ENCODE measurements around the gene BPIFB4.
"Not testable (repeated sequence)": the region's sequence is repeated elsewhere in the genome, so short reads cannot be mapped to it uniquely, and the experiment has no call there.

Gene BPIFB4

DNA sequence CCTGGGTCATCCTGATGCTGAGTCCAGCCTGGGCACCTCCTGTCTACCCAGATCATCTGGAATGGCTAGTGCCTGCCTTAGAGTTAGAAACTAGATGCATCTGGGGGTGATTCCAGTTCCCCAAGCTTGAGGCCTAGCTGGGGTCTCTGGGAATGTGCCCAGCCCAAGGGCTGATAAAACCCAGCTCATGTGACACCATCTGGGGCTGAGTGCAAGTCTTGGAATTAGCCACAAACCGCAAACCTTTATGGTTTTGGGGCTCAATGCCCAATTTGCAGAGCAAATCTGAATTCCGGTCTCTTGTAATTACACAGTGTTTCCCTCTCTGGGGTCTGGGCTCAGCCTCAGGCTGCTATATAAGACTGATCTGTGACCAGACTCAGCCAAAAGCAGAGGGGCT is at the start of gene BPIFB4:
BPIFB4 (plus strand) TSS at position 385 of the 400 bp plus-strand sequence. CDS start 1,884 bp downstream, outside the sequence.
- no peak for DNase-seq

DNA sequence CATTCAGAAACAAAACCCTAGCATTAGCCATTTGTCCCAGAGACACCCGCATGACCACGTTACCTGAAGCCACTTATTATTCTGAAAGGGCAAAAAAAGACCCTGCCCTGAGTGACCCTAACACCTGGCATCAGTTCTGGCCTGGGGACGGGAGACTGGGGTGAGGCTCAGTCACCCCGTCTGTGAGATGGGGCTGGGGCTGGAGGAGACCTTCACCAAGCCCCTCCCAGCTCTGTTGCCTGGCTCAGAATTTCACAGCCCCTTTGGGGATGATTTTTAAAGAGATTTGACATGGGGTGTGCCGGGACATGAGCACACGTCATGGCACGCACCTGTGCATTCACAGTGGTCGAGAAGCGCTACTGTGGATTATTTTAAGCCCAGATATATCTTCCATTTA is 49.4 kb upstream of the BPIFB4 start:
- no peak for DNase-seq

DNA sequence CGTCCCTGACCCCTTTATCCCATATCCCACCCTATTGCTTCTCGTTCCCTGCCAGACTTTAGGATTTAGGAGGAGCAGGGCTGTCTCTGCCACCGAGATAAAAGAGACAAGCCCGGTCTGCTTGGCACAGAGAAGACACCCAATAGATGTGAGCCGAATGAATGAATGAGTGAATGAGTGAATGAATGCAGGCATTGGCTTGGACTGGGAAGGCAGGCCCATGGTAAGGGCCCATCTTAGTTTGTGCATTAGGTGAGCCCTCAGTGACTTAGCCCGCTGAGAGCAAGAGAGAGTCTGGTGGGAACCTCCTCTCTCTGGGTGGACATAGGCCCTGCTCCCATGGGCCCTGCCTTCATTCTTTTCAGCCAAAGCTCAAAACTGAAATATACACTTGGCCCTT is 48.9 kb upstream of the BPIFB4 start:
- no peak for DNase-seq

DNA sequence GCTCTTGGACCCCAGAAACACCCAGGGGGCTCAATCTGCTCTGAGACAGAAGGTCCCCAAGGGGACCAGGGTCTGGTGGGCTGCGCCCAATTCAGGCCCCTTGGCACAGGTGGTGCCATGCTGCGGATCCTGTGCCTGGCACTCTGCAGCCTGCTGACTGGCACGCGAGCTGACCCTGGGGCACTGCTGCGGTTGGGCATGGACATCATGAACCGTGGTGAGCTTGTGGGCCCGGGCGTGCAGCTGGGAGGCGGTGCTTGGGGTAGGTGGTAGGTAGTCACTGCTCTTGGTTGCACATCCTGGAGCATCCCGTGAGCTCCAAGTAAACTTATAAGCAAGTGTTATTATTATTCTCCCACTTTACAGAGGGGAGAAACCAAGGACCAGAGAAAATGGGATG is 47.9 kb upstream of the BPIFB4 start, which contains the start of gene BPIFB6:
BPIFB6 (plus strand) TSS at position 118 of the 400 bp plus-strand sequence; CDS start at position 118, 0 bp downstream.
- DNase-seq, result no peak

DNA sequence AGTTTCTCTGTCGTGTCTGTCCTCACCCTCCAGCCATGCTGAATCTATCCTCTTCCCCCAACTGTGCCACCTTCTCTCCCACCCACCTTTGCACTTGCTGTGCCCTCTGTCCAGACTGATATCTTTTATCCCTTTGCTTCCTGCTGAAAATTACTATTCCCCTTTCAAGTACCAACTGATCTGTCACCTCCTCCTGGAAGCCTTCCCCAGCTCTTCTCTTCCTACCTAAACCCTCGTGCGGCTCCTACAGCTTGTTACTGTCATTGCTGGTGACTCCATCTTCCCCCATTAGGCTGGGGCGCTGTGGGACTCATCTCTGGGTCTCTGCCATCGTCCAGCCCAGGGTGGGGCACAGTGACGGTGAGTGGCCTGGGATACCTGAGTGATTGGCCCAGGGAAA is 46.9 kb upstream of the BPIFB4 start:
- DNase-seq, result no peak

DNA sequence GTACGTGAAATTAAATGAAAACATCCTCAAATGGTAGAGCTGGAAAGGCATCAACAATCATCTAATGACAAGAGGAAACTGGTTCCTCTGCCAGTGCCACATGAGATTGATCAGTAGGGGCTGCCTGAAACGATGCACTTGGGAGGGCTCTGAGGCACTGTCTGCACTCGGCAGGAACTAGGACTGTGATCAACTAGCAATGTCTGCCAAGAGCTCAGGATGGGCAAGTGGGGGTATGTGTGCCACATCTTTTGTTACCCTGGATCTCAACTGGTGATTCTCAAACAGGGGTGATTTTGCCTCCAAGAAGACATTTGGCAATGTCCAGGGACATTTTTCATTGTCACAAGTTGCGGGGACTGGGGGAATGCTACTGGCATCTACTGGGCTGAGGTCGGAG is 46.1 kb upstream of the BPIFB4 start:
- no peak for DNase-seq

DNA sequence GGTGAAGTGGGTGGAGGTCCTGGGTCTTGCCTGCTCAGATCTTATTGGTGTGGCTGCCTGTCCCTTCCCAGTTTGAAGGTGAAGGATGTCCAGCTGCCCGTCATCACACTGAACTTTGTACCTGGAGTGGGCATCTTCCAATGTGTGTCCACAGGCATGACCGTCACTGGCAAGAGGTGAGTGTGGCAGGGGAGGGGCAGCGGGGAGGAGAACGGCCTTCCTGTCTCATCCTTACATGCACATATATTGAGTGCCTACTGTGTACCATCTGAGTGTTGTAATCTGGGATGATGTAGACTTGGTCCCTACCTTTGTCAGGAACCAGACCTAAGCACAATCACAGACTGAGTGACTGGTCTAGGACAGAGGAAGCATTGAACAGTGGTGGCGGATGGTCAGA is 45.3 kb upstream of the BPIFB4 start:
- no peak for DNase-seq

DNA sequence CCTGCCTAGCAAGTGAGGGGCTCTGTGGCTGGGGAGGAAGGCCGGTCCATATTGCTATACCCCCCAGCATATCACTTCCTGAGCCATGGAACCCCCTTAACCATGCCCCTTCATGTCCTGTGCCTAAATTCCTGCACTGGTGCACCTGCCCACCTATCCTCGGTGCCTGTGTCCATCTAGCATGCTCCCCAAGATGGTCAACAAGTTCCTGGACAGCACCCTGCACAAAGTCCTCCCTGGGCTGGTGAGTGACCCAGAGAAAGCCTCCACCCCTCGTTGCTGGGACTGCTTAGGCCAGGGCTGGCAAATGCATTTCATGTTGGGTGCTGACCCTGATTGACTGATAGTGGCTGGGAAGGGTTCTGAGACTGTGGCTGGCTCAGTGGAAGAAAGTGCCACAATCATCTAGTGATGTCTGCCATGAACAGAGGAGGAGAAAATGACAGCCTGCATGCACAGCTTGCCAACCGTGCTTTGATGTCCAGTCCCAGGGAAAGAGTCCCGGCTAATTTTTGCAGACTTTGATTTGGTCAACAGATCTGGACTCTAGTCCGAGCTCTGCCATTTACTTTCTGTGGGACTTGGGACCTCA is 44.4 kb upstream of the BPIFB4 start:
- no peak for DNase-seq

DNA sequence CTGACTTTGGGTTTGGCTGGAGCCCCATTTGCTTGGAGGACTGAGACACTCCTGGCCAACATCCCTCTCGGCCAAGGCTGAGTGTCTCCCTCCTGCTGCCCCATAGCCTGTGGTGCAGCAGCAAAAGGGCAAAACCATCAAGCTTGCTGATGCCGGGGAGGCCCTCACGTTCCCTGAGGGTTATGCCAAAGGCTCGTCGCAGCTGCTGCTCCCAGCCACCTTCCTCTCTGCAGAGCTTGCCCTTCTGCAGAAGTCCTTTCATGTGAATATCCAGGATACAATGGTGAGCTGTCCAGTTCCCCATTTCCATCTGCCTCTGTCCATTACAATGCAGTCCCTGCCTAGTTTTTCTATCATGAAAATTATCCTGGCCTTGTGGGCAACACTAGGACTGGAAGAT is 42.0 kb upstream of the BPIFB4 start:
- no peak for DNase-seq

DNA sequence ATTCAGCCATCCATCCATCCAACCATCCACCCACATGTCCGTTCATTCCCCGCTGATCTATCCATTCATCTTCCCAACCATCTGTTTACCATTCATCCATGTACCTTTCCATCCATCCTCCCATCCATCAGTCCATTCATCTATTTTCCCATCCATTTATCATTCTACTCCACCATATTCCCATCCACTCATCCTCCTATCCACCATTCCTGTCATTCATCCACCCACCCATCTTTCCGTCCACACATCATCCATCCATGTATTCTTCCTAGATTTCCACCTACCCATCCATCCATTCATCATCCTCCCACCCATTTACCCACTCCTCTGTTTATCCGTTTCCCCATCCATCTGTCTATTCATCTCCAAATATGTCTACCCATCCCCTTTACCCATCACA is 41.2 kb upstream of the BPIFB4 start:
- no peak for DNase-seq

DNA sequence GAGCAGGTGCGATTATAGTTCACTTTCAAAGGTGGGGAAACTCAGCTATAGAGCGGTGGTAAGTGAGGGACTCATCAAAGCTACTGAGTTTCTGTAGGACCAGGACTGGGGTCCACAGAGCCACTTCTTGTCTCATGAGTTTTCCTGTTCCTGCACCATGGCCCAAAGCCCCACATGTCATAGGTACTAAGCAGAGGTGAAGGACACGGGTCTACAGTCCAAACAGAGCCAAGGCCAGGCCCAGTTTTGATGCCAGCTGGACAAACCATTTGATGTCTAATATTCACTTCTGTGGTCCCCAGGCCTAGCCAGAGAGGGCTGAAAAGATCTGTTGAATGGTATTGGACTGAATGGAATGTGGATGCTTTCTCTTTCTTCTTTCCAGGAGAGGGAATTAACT is 37.0 kb upstream of the BPIFB4 start:
- DNase-seq, result no peak

DNA sequence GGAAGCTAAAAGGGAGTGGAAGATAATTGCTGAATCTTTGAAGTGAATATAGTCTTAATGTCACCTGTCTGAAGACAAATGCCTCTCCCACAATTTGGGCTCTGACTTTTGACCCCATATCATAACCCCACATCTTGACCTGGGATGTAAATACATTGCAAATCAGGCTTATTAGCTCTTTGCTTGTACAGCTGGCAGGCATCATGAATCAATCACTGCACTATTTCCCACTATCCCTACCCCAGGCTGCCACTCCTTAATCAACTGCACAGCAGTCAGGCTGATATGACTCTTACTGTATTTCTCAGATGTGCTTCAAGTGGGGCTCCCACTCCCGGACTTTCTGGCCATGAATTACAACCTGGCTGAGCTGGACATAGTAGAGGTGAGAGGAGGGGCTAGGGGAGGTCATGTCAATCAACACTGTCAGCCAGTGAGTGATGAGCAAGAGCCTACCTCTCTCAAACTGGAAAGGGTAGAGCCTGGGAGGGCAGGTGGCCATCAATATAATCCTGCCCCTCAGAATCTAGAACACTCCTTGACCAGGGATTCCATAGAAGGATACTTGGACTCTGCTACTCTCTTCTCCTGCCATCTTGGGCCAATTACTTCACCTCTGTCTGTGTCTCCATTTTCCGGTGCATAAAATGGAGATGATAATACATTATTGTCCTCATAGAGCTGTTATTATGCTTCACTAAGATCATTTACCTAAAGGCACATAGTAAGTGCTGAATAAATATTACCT is 36.3 kb upstream of the BPIFB4 start:
- no peak for DNase-seq

DNA sequence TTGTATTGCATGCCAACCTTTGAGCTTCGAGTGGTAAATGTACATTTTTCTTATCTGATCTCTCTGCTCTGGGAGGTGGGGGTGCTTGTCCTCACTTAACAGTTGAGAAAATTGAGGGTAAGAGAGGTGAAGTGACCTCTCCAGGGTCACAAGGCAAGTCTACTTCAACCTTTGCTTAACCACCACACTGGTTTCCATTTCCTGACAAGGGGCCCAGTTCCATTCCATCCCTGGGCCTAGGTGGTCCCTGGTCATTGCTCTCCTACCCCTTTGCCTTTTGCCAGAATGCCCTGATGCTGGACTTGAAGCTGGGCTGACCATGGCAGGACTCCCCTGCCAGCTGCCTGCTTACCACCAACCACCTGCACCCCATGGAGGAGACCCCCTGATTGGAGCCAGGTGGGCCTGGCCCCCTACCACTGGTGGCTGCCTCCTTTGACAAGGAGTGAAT is 35.7 kb upstream of the BPIFB4 start:
- no peak for DNase-seq

DNA sequence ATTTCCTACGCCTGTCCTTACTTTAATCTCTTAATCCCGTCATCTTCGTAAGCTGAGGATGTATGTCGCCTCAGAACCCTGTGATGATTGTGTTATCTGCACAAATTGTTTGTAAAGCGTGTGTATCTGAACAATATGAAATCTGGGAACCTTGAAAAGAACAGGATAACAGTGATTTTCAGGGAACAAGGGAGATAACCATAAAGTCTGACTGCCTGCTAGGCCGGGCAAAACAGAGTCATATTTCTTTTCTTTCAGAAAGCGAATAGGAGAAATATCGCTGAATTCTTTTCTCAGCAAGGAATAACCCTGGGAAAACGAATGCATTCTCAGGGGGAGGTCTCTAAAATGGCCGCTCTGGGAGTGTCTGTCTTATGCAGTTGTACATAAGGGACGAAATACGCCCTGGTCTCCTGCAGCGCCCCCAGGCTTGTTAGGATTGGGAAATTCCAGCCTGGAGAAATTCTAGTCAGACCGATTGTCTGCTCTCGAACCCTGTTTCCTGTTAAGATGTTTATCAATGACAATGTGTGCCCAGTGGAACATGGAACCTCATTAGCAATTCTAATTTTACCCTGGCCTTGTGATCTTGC is 34.2 kb upstream of the BPIFB4 start:
- not testable (repeated sequence) for DNase-seq

DNA sequence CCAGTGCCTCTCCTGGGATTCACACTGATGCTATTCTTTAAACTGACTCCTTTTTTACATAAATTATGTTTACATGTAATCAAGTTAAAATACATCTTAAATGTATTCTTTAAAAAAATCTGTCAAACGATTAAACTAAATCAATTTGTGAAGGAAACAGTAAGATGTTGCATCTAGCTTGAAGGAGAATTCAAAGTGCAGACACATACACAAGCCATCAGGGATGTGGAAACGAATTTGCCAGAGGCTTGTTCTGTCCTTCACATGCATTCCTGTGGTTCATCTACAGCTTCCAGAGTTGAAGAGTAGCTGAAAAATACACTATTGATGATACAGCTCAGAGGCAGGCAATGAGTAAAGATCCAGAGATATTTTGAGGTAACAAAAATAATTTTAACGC is 33.0 kb upstream of the BPIFB4 start:
- DNase-seq, result no peak

DNA sequence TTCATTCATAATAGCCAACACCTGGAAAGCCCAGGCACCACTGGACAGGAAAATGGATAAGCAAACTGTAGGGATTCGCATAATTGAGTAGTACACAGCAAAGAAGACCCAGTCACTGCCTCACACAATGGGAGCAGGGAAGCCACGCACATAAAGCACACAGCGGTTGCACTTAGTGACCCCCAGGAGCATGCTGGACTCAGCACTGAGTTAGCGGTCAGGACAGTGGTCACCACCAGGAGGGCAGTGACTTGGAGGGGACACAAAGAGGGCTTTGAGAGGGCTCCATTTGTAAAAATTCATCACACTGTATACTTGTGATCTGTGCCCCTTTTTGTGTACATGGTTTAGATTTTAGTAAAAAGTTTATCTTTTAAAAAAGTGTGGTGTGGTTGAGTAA is 28.1 kb upstream of the BPIFB4 start:
- no peak for DNase-seq

DNA sequence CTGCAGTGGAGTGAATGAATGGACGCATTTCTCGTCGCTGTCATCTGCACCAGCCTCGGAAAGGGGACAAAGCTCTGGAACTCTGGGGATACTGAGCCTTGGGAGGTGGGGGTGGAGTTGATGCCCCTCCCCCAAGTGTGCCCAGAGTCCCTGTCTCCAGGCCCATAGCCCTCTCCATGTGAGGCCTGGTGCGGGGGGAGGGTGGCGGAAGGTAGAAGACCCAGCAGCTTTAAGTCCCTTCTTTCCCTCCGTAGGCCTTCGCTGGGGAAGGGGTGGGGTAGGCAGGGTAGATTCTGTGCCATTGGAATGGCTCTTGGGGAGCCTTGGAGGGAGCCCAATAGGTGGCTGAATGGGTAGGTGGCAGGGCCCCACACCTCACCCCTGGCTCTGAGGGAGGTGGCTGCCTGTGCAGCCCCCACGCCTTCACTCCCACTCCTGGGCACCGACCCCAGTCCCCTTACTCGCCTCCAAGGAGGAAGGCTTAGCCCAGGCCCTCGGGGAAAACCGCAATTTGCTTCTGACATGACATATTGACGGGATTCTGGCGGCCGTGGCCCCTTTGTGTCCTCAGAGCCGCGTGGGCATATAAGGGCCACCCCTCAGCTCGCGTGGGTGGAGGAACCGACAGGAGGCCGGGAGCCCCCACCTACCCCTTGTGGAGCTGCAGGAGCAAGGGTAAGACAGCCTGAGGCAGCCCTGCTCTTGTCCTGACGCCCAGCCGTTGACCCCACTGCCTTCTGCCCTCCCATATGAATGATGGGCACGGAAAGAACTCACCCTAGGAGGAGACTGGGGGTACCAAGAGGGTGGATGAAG is 25.9 kb upstream of the BPIFB4 start, which contains the start of gene BPIFB3:
BPIFB3 (plus strand) TSS at position 613 of the 816 bp plus-strand sequence. CDS start 1,533 bp downstream, outside the sequence.
- DNase-seq, result no peak

DNA sequence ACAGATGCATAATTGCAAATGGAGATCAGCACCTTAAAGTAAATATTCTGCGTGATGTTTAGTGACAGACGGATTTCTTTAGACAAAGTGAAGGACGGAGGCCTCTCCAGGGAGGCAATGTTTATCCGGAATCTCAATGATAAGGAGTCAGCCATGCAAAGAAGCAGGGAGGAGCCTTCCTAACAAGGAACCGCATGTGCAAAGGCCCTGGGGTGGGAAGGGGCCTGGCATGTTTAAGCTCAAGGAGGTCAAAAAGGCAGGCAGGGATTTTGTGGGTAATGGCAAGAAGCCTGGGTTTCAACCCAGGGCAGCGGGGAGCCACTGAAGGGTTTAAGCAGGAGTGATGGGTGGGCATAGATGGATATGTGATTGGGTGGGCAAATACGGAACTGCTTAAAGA is 25.1 kb upstream of the BPIFB4 start:
- no peak for DNase-seq

DNA sequence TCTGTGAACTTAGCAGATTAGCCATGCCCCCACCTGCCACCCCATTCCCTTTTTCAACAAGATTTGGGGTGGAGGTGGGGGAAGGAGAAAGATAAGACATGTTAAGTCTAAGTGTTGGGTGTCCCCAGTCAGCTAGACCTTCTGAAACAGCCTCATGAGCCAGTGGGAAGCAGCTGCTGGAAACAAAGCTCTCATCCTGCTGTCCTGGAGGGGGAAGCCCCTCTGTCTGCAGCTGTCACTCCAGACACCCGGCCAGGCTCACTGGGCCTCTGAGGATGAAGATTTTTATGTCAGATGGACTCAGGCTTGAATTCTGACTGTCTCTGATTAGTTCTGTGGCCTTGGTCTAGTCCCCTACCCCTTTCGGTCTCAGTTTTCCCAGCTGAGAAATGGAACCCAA is 24.7 kb upstream of the BPIFB4 start:
- no peak for DNase-seq

DNA sequence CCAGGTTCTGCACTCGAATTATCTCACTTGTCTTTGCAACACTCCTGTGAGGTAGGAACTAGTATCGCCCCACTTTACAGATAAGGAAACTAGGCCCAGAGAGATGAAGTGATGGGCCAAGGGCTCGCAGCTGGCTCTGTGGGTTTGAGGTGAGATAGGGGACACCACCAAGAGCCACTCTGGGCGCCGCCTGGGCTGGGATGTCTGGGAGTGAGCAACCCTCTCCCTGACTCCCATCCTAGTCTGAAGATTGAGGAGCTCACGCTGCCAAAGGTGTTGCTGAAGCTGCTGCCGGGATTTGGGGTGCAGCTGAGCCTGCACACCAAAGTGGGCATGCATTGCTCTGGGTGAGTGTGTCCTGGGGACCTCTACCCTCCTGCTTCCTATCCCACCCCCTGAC is 20.3 kb upstream of the BPIFB4 start:
- no peak for DNase-seq

DNA sequence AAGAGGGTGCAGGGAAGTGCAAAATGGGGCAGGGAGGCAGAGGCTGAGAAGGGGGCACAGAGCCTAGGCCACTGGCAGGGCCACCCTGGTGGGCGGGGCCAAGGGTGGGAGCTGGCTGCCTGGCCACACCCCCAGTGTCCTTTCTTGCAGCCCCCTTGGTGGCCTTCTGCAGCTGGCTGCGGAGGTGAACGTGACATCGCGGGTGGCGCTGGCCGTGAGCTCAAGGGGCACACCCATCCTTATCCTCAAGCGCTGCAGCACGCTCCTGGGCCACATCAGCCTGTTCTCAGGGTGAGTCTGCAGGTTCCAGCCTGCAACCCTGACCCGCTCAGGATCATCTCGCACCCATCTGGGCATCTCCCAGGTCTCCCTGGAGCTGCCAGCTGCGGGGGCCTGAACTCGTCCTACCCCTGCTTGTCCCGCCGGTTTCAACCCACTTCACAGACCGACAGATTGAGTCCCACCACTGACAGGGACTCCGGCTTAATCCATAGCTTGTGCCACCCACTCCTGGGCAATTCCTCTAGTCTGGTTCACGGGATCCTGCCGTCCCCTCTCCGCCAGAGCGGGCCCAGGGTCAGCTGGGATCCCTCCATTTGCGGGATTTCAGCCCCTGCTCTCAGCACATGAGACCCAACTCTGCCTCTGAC is 19.6 kb upstream of the BPIFB4 start:
- DNase-seq, result no peak

DNA sequence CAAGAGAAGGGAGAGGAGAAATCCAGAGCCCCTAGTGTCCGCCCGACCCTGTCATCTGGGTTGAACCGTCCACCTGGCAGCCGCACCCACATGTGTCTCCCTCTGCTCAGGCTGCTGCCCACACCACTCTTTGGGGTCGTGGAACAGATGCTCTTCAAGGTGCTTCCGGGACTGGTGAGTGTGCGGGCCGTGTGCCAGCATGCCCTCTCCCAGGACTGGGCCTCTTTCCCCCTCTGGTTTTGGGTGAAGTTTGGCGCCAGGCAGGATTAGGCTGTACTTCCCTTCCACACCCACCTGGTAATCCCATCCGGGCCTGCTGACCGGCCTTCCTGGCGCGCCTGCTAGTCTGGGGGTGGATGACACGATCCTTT is 17.8 kb upstream of the BPIFB4 start:
- no peak for DNase-seq

Data from NCI-H2171 (cell line).